Measurements from ENCODE around the gene TSEN54. TPM values are rescaled to one million over a fixed set of nuclear protein-coding genes. Genes with fewer than 3 reads are reported as not detected.

The TSEN54 gene
- total RNA-seq, 1 experiment from 2014 or later: 87.3 TPM

- Histone ChIP-seq H3K4me3 (replicated peaks in 1 of 2; ENCODE audit: low read depth in 1 of 2, low read length in 2 of 2) (no peak overlapping the region), H2AFZ (ENCODE audit: low read depth, low read length, poor library complexity, severe bottlenecking) (no peak overlapping the region), H3K27ac (ENCODE audit: low read depth, low read length) (no peak overlapping the region; the same call in 1 of the 2 replicates), H3K9me3 (ENCODE audit: control insufficient read depth in 1 of 2, insufficient read depth in 1 of 2, low read depth in 1 of 2, low read length in 2 of 2) (no peaks in the 10 kb centered on the region), H3K4me1 (ENCODE audit: control insufficient read depth in 1 of 2, insufficient read depth in 2 of 2, low read length in 2 of 2) (peaks cover 14 to 31% of the 10 kb centered on the region in 2 experiments), H4K20me1 (ENCODE audit: insufficient read depth) (no peaks in the 10 kb centered on the region; the same call in 1 of the 2 replicates), H3K4me2 (ENCODE audit: low read length) (no peak overlapping the region), H3K27me3 (ENCODE audit: insufficient read depth, low read length) (no peaks in the 10 kb centered on the region), H3K9me2 (ENCODE audit: insufficient read depth) (no peaks in the 10 kb centered on the region), H3K9ac (ENCODE audit: low read length) (no peak overlapping the region), H3K79me2 (ENCODE audit: insufficient read depth, low read length) (peaks cover 30% of the 10 kb centered on the region; the same call in 1 of the 2 replicates), H3K36me3 (ENCODE audit: control insufficient read depth in 1 of 2, insufficient read depth in 2 of 2, low read length in 2 of 2) (peaks cover 14 to 37% of the 10 kb centered on the region in 2 experiments; a peak in 2 of 4 replicates)
- ChIA-PET POLR2A (no interaction called here), RAD21 (ENCODE audit: low non-redundant PET in 1 of 2, low total read pairs in 2 of 2, uncharacterized antibody in 2 of 2, unreplicated experiment in 2 of 2) (no interaction called here), CTCF (no interaction called here)
- intact Hi-C loops (cut with micrococcal nuclease): no loop called here
- ATAC-seq (no peak), DNase-seq (ENCODE audit: low read depth, low spot score) (no peak)
- no peak for TF ChIP-seq POLR2A (IDR thresholded peaks at IDR 0.05; ENCODE audit: borderline replicate concordance, extremely low read depth, insufficient read depth, insufficient read length)
- no peak for TF ChIP-seq ZNF274 (IDR thresholded peaks at IDR 0.05; ENCODE audit: low read depth, low read length)
- TF ChIP-seq ZFX (IDR thresholded peaks at IDR 0.05): no peak
- no peak for TF ChIP-seq EGR1 (IDR thresholded peaks at IDR 0.05; ENCODE audit: low read depth)
- TF ChIP-seq POLR2AphosphoS5 (IDR thresholded peaks at IDR 0.05; ENCODE audit: low read depth, low read length): no peak
- no peak for TF ChIP-seq TCF7L2 (IDR thresholded peaks at IDR 0.05; ENCODE audit: borderline replicate concordance, extremely low read depth, insufficient read depth, insufficient read length)
- TF ChIP-seq YY1 (IDR thresholded peaks at IDR 0.05; ENCODE audit: extremely low read depth, insufficient replicate concordance, low read depth, low read length): no peak
- TF ChIP-seq REST (IDR thresholded peaks at IDR 0.05; ENCODE audit: low read depth): no peak
- TF ChIP-seq ATF3 (IDR thresholded peaks at IDR 0.05): no peak
- no peak for TF ChIP-seq SIN3A (IDR thresholded peaks at IDR 0.05; ENCODE audit: low read depth)
- no peak for TF ChIP-seq EZH2phosphoT487 (IDR thresholded peaks at IDR 0.05; ENCODE audit: borderline replicate concordance)
- TF ChIP-seq RAD21 (IDR thresholded peaks at IDR 0.05; ENCODE audit: low read depth): no peak
- no TSS peak for BruUV-seq (replicated peaks)
These were observed 8.3 kb upstream of the TSEN54 start for GRCh38 chr17:75507733-75508719.
